GM12878 (cell line): Measurements from ENCODE around the gene BEST2. TPM values are rescaled to one million over a fixed set of nuclear protein-coding genes. Genes with fewer than 3 reads are reported as not detected.

Source experiments
- ATF7 ChIP-seq: fragments of 450-650 bp; IDR thresholded peaks from 2 replicates; pipeline ENCODE4 v1.6.1; 2016; ENCODE audit warnings: low read depth, mild to moderate bottlenecking
- DPF2 ChIP-seq: fragments of 450-650 bp; IDR thresholded peaks from 2 replicates; pipeline ENCODE4 v1.6.1; 2017; ENCODE audit warnings: mild to moderate bottlenecking
- FOXK2 ChIP-seq: fragments of 450-650 bp; IDR thresholded peaks from 2 replicates; pipeline ENCODE4 v1.6.1; 2017; ENCODE audit warnings: mild to moderate bottlenecking, moderate library complexity
- KLF5 ChIP-seq: fragments of 450-650 bp; IDR thresholded peaks from 2 replicates; pipeline ENCODE4 v1.6.1; 2014; ENCODE audit warnings: mild to moderate bottlenecking; ENCODE audit not compliant: partially characterized antibody
- MEF2A ChIP-seq: IDR thresholded peaks from 2 replicates; pipeline ENCODE4 v1.6.1; 2011; ENCODE audit warnings: low read depth, mild to moderate bottlenecking, low read length, moderate library complexity; ENCODE audit not compliant: insufficient read depth
- MTA2 ChIP-seq: fragments of 450-650 bp; IDR thresholded peaks from 2 replicates; pipeline ENCODE4 v1.6.1; 2016; ENCODE audit warnings: low read depth, mild to moderate bottlenecking, moderate library complexity
- MYB ChIP-seq: fragments of 150-350 bp; IDR thresholded peaks from 2 replicates; pipeline ENCODE4 v1.6.1; 2014; ENCODE audit warnings: mild to moderate bottlenecking, low read depth, low read length, borderline replicate concordance
- MYC ChIP-seq: IDR thresholded peaks from 2 replicates; pipeline ENCODE4 v1.6.1; 2011; ENCODE audit warnings: mild to moderate bottlenecking, low read length, moderate library complexity, inconsistent platforms; ENCODE audit not compliant: insufficient read depth, insufficient replicate concordance, insufficient read length, severe bottlenecking
- NR2C1 ChIP-seq: fragments of 450-650 bp; IDR thresholded peaks from 2 replicates; pipeline ENCODE4 v1.6.1; 2017; ENCODE audit warnings: antibody characterized with exemption, mild to moderate bottlenecking, moderate library complexity
- PAX5 ChIP-seq: IDR thresholded peaks from 2 replicates; pipeline ENCODE4 v1.6.1; 2011; ENCODE audit warnings: low read depth, low read length, borderline replicate concordance
- POLR2A ChIP-seq: IDR thresholded peaks from 2 replicates; pipeline ENCODE4 v1.6.1; 2011; ENCODE audit warnings: low read depth, mild to moderate bottlenecking, low read length
- RAD51 ChIP-seq: fragments of 450-650 bp; IDR thresholded peaks from 2 replicates; pipeline ENCODE4 v1.6.1; 2016; ENCODE audit warnings: moderate library complexity, mild to moderate bottlenecking, inconsistent platforms
- RELA ChIP-seq: fragments of 450-650 bp; IDR thresholded peaks from 2 replicates; pipeline ENCODE4 v1.8.0; 2014; ENCODE audit warnings: borderline replicate concordance; ENCODE audit not compliant: partially characterized antibody
- SIN3A ChIP-seq: IDR thresholded peaks from 2 replicates; pipeline ENCODE4 v1.6.1; 2012; ENCODE audit warnings: low read depth, low read length, improper control_type of control experiment
- SMARCA5 ChIP-seq: fragments of 450-650 bp; IDR thresholded peaks from 2 replicates; pipeline ENCODE4 v1.6.1; 2017; ENCODE audit warnings: mild to moderate bottlenecking
- YY1 ChIP-seq: IDR thresholded peaks from 2 replicates; pipeline ENCODE4 v1.6.1; 2011; ENCODE audit warnings: low read depth, mild to moderate bottlenecking, low read length
- ZSCAN29 ChIP-seq: fragments of 450-650 bp; IDR thresholded peaks from 2 replicates; pipeline ENCODE4 v1.6.1; 2017; ENCODE audit warnings: mild to moderate bottlenecking, moderate library complexity
- polyA plus RNA-seq, 11 experiments: library from polyadenylated mRNA; depleted of rRNA in 4 of 11; unstranded in 6 of 11; stranded (reverse) in 5 of 11; fragments of >200 nt; fragmentation: Nextera tagmentation in 4 of 11; fragmentation: Illumina TruSeq in 1 of 11; extraction: Ambion mirVana in 4 of 11; extraction: Trizol in 1 of 11; gene quantifications; 1 replicate in 1 of 11; 2 replicates in 10 of 11; pipeline versions ENCODE4 v1.2.1 to v1.2.3, GENCODE V29; 2011 to 2016; ENCODE audit warnings: inconsistent platforms in 2 of 11, missing spikeins in 2 of 11, low read depth in 1 of 11
- total RNA-seq, 4 experiments: library from RNA; depleted of rRNA in 3 of 4; stranded (reverse); fragments of >200 nt in 3 of 4; fragmentation: Illumina TruSeq in 1 of 4; extraction: Trizol in 1 of 4; gene quantifications; 2 replicates each; pipeline versions ENCODE4 v1.2.1 to v1.2.3, GENCODE V29; 2013 to 2021
- TF ChIP-seq, protein P1 (sequence below): IDR thresholded peaks from 2 replicates; pipeline ENCODE4 v1.6.1; 2012; ENCODE audit warnings: low read depth, low read length, improper control_type of control experiment
- TF ChIP-seq, protein P2 (sequence below): IDR thresholded peaks from 2 replicates; pipeline ENCODE4 v1.6.1; 2011; ENCODE audit warnings: mild to moderate bottlenecking, low read depth, low read length, moderate library complexity; ENCODE audit not compliant: insufficient replicate concordance
- TF ChIP-seq, protein P3 (sequence below): fragments of 450-650 bp; IDR thresholded peaks from 2 replicates; pipeline ENCODE4 v1.6.1; 2018; ENCODE audit warnings: borderline replicate concordance, mild to moderate bottlenecking; ENCODE audit not compliant: partially characterized antibody
- TF ChIP-seq, protein P4 (sequence below): IDR thresholded peaks from 2 replicates; pipeline ENCODE4 v1.6.1; 2012; ENCODE audit warnings: low read depth, low read length, improper control_type of control experiment
- TF ChIP-seq, protein P5 (sequence below): IDR thresholded peaks from 2 replicates; pipeline ENCODE4 v1.6.1; 2012; ENCODE audit warnings: mild to moderate bottlenecking, low read depth, low read length

BEST2 gene
- total and polyA plus RNA-seq, 10 of the 15 experiments (the other 5 are each of a cell fraction or from before 2014, with no cell fraction given), result not detected

DNA sequence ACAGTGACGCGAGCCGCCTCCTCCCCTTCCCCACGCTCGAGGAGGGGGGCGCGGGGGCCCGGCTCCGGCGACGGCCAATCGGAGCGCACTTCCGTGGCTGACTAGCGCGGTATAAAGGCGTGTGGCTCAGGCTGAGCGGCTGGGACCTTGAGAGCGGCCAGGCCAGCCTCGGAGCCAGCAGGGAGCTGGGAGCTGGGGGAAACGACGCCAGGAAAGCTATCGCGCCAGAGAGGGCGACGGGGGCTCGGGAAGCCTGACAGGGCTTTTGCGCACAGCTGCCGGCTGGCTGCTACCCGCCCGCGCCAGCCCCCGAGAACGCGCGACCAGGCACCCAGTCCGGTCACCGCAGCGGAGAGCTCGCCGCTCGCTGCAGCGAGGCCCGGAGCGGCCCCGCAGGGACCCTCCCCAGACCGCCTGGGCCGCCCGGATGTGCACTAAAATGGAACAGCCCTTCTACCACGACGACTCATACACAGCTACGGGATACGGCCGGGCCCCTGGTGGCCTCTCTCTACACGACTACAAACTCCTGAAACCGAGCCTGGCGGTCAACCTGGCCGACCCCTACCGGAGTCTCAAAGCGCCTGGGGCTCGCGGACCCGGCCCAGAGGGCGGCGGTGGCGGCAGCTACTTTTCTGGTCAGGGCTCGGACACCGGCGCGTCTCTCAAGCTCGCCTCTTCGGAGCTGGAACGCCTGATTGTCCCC, 39.9 kb downstream of the BEST2 start, which contains the start of gene JUNB (continued):
- TF ChIP-seq NR2C1 (no peak), DPF2 (peak; percentile 78), PAX5 (peak; percentile 90; the same call in 1 of the 2 replicates), KLF5 (peak; percentile 97), ATF7 (peak; percentile 49; the same call in 1 of the 2 replicates), RAD51 (no peak), SIN3A (peak; percentile 79; the same call in 1 of the 2 replicates), YY1 (peak; percentile 83), MYB (no peak), ZSCAN29 (peak; percentile 41; the same call in 1 of the 2 replicates), SMARCA5 (peak; percentile 66), MTA2 (no peak), MYC (peak; percentile 39), RELA (peak; percentile 90), FOXK2 (no peak), MEF2A (peak; percentile 72; the same call in 1 of the 2 replicates), POLR2A (peak; percentile 100)
- TF ChIP-seq, protein P1, sequence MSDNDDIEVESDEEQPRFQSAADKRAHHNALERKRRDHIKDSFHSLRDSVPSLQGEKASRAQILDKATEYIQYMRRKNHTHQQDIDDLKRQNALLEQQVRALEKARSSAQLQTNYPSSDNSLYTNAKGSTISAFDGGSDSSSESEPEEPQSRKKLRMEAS, result no peak
- TF ChIP-seq, protein P2, sequence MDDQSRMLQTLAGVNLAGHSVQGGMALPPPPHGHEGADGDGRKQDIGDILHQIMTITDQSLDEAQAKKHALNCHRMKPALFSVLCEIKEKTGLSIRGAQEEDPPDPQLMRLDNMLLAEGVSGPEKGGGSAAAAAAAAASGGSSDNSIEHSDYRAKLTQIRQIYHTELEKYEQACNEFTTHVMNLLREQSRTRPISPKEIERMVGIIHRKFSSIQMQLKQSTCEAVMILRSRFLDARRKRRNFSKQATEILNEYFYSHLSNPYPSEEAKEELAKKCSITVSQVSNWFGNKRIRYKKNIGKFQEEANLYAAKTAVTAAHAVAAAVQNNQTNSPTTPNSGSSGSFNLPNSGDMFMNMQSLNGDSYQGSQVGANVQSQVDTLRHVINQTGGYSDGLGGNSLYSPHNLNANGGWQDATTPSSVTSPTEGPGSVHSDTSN, result peak; percentile 29
- TF ChIP-seq, protein P3, sequence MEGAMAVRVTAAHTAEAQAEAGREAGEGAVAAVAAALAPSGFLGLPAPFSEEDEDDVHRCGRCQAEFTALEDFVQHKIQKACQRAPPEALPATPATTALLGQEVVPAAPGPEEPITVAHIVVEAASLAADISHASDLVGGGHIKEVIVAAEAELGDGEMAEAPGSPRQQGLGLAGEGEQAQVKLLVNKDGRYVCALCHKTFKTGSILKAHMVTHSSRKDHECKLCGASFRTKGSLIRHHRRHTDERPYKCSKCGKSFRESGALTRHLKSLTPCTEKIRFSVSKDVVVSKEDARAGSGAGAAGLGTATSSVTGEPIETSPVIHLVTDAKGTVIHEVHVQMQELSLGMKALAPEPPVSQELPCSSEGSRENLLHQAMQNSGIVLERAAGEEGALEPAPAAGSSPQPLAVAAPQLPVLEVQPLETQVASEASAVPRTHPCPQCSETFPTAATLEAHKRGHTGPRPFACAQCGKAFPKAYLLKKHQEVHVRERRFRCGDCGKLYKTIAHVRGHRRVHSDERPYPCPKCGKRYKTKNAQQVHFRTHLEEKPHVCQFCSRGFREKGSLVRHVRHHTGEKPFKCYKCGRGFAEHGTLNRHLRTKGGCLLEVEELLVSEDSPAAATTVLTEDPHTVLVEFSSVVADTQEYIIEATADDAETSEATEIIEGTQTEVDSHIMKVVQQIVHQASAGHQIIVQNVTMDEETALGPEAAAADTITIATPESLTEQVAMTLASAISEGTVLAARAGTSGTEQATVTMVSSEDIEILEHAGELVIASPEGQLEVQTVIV, result peak; percentile 71
- TF ChIP-seq, protein P4, sequence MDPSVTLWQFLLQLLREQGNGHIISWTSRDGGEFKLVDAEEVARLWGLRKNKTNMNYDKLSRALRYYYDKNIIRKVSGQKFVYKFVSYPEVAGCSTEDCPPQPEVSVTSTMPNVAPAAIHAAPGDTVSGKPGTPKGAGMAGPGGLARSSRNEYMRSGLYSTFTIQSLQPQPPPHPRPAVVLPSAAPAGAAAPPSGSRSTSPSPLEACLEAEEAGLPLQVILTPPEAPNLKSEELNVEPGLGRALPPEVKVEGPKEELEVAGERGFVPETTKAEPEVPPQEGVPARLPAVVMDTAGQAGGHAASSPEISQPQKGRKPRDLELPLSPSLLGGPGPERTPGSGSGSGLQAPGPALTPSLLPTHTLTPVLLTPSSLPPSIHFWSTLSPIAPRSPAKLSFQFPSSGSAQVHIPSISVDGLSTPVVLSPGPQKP, result peak; percentile 83
- TF ChIP-seq, protein P5, sequence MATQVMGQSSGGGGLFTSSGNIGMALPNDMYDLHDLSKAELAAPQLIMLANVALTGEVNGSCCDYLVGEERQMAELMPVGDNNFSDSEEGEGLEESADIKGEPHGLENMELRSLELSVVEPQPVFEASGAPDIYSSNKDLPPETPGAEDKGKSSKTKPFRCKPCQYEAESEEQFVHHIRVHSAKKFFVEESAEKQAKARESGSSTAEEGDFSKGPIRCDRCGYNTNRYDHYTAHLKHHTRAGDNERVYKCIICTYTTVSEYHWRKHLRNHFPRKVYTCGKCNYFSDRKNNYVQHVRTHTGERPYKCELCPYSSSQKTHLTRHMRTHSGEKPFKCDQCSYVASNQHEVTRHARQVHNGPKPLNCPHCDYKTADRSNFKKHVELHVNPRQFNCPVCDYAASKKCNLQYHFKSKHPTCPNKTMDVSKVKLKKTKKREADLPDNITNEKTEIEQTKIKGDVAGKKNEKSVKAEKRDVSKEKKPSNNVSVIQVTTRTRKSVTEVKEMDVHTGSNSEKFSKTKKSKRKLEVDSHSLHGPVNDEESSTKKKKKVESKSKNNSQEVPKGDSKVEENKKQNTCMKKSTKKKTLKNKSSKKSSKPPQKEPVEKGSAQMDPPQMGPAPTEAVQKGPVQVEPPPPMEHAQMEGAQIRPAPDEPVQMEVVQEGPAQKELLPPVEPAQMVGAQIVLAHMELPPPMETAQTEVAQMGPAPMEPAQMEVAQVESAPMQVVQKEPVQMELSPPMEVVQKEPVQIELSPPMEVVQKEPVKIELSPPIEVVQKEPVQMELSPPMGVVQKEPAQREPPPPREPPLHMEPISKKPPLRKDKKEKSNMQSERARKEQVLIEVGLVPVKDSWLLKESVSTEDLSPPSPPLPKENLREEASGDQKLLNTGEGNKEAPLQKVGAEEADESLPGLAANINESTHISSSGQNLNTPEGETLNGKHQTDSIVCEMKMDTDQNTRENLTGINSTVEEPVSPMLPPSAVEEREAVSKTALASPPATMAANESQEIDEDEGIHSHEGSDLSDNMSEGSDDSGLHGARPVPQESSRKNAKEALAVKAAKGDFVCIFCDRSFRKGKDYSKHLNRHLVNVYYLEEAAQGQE, result peak; percentile 51; the same call in 1 of the 2 replicates
